ENCODE results near the gene MAP3K5.

DNA sequence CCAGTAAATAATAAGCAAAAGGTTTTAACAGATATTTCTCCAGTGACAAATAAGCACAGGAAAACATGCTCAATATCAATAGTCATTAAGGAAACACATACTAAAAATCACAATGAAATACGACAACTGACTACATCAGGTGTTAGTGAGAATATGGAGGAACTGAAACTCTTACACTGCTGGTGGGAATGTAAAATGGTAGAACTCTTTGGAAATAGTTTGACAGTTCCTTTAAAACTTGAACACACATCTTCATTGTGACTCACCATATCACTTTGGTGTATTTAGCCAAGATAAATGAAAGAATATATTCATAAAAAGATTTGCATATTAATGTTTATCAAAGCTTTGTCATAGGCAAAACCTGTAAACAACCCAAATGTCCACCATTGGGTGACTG is 11.3 kb upstream of the MAP3K5 start:
- no peak for TF ChIP-seq EP300 (IDR thresholded peaks at IDR 0.05; ENCODE audit: low read depth)
- TF ChIP-seq, protein P1, sequence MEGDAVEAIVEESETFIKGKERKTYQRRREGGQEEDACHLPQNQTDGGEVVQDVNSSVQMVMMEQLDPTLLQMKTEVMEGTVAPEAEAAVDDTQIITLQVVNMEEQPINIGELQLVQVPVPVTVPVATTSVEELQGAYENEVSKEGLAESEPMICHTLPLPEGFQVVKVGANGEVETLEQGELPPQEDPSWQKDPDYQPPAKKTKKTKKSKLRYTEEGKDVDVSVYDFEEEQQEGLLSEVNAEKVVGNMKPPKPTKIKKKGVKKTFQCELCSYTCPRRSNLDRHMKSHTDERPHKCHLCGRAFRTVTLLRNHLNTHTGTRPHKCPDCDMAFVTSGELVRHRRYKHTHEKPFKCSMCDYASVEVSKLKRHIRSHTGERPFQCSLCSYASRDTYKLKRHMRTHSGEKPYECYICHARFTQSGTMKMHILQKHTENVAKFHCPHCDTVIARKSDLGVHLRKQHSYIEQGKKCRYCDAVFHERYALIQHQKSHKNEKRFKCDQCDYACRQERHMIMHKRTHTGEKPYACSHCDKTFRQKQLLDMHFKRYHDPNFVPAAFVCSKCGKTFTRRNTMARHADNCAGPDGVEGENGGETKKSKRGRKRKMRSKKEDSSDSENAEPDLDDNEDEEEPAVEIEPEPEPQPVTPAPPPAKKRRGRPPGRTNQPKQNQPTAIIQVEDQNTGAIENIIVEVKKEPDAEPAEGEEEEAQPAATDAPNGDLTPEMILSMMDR (IDR thresholded peaks at IDR 0.05): no peak
- no peak for TF ChIP-seq POLR2AphosphoS5 (IDR thresholded peaks at IDR 0.05)
- TF ChIP-seq POLR2A (IDR thresholded peaks at IDR 0.05): no peak
